Activated CD8-positive, alpha-beta memory T cell treated with anti-CD3 and anti-CD28 coated beads, Interleukin-2, amount 50 U/mL, for 1 hour (primary cell): ENCODE results near the gene ZNF350.
"Not testable (repeated sequence)": the region's sequence is repeated elsewhere in the genome, so short reads cannot be mapped to it uniquely, and the experiment has no call there.

Experiments
- DNase-seq: peaks from one replicate; pipeline ENCODE4 v3.0.0-alpha.2; 2020; ENCODE audit errors: extremely low read depth

Gene ZNF350

GRCh38 chr19:51971624-51972023 is 15.0 kb downstream of the ZNF350 start:
- DNase-seq: no peak

- DNase-seq: no peak
Observed at GRCh38 chr19:51970718-51971117, 15.9 kb downstream of the ZNF350 start.

- DNase-seq: no peak
Observed at GRCh38 chr19:51965583-51965982, 21.1 kb downstream of the ZNF350 start.

GRCh38 chr19:51960621-51961233 is 25.9 kb downstream of the ZNF350 start:
- not testable (repeated sequence) for DNase-seq

- no peak for DNase-seq
Observed at GRCh38 chr19:51959791-51960190, 26.8 kb downstream of the ZNF350 start.

GRCh38 chr19:51957846-51958245 is 28.8 kb downstream of the ZNF350 start:
- not testable (repeated sequence) for DNase-seq

GRCh38 chr19:51948975-51949374 is 37.7 kb downstream of the ZNF350 start:
- no peak for DNase-seq

GRCh38 chr19:51946602-51947001 is 40.0 kb downstream of the ZNF350 start:
- DNase-seq: no peak

- no peak for DNase-seq
Observed at GRCh38 chr19:51944798-51945552, 41.7 kb downstream of the ZNF350 start.

GRCh38 chr19:51938936-51939335 is 47.7 kb downstream of the ZNF350 start:
- no peak for DNase-seq

GRCh38 chr19:51931921-51932320 is 54.7 kb downstream of the ZNF350 start:
- DNase-seq: no peak

GRCh38 chr19:51927859-51928258 is 58.8 kb downstream of the ZNF350 start:
- DNase-seq: no peak

- peak; percentile 75 for DNase-seq
Observed at GRCh38 chr19:51926784-51927741, 59.6 kb downstream of the ZNF350 start, which contains the start of gene ZNF613. Gene ZNF613 (plus strand): TSS chr19:51927472. CDS start chr19:51936221, 8,749 bp downstream.

GRCh38 chr19:51926426-51926783 is 60.2 kb downstream of the ZNF350 start:
- DNase-seq: no peak

- no peak for DNase-seq
Observed at GRCh38 chr19:51921949-51922348, 64.7 kb downstream of the ZNF350 start.

GRCh38 chr19:51919606-51920005 is 67.0 kb downstream of the ZNF350 start:
- no peak for DNase-seq

GRCh38 chr19:51916167-51916566 is 70.5 kb downstream of the ZNF350 start:
- DNase-seq: no peak

- no peak for DNase-seq
Observed at GRCh38 chr19:51915324-51915867, 71.2 kb downstream of the ZNF350 start.
